Sigmoid colon (tissue), 7 donors: Measurements from ENCODE around the gene ETS2. TPM values are rescaled to one million over a fixed set of nuclear protein-coding genes. Genes with fewer than 3 reads are reported as not detected.

Experiments used
- DNase-seq: peaks from one replicate; pipeline ENCODE4 v3.0.0-alpha.2; 2019
- H3K27ac ChIP-seq, 4 donors: fragments of 200-600 bp; sonication (generic); one replicate each; pipeline ENCODE4 v1.5.1; 2016 to 2019; ENCODE audit warnings: mild to moderate bottlenecking in 1 of 4
- H3K27me3 ChIP-seq, 3 donors: fragments of 200-600 bp; sonication (generic); one replicate each; pipeline ENCODE4 v1.5.1; 2019; ENCODE audit warnings: mild to moderate bottlenecking in 1 of 3
- H3K36me3 ChIP-seq, 4 donors: fragments of 200-600 bp; sonication (generic); one replicate each; pipeline ENCODE4 v1.5.1; 2016 to 2019
- H3K4me1 ChIP-seq, 4 donors: fragments of 200-600 bp; sonication (generic); one replicate each; pipeline ENCODE4 v1.5.1; 2017 to 2019
- H3K4me3 ChIP-seq, 4 donors: fragments of 200-600 bp; sonication (generic); one replicate each; pipeline ENCODE4 v1.5.1; 2017 to 2019; ENCODE audit warnings: mild to moderate bottlenecking in 2 of 4, moderate library complexity in 1 of 4
- H3K9me3 ChIP-seq, 4 donors: fragments of 200-600 bp in 3 of 4; sonication (generic) in 3 of 4; one replicate each; pipeline versions ENCODE4 v1.5.1 to v1.6.1; 2013 to 2019
- EP300 ChIP-seq, 4 donors: sonication (generic); formaldehyde crosslinking; IDR thresholded peaks; one replicate each; pipeline ENCODE4 v1.6.1; 2017; ENCODE audit warnings: antibody characterized with exemption in 4 of 4
- POLR2A ChIP-seq, 2 donors: fragments of 450-650 bp; IDR thresholded peaks; one replicate each; pipeline ENCODE4 v1.6.1; 2016; ENCODE audit warnings: antibody characterized with exemption in 2 of 2, mild to moderate bottlenecking in 2 of 2, moderate library complexity in 2 of 2
- POLR2AphosphoS5 ChIP-seq, 4 donors: sonication (generic); formaldehyde crosslinking; IDR thresholded peaks; one replicate each; pipeline ENCODE4 v1.6.1; 2017; ENCODE audit warnings: antibody characterized with exemption in 4 of 4
- WGBS, 2 donors: extraction: QIAGEN DNeasy Blood & Tissue Kit; methylation state at CpG; one replicate each; pipeline ENCODE4 v1.1.7; 2013; 5-methylcytosine and 5-hydroxymethylcytosine counted together
- intact Hi-C: fragments of 100-400 bp; cut with DNase I; formaldehyde crosslinking; loops from one replicate; pipeline ENCODE4 v1.15.1; 2023
- polyA plus RNA-seq, 3 donors: library from polyadenylated mRNA; stranded (reverse); fragments of 200-250 nt; gene quantifications; one replicate each; pipeline ENCODE4 v1.2.3, GENCODE V29; 2013
- total RNA-seq, 4 donors: library from RNA; depleted of rRNA; stranded (reverse); fragments of >200 nt; gene quantifications; one replicate each; pipeline ENCODE4 v1.1.0, GENCODE V29; 2016
- TF ChIP-seq, protein P1 (sequence below), 4 experiments: fragments of 450-650 bp in 3 of 4; fragments of 200-600 bp in 1 of 4; IDR thresholded peaks; one replicate each; pipeline ENCODE4 v1.5.1; 2016 to 2019; ENCODE audit warnings: antibody characterized with exemption in 4 of 4, mild to moderate bottlenecking in 3 of 4, moderate library complexity in 2 of 4
- donor health status: healthy with polysubstance abuse.
- donor health status: Bipolar disorder and iron deficiency.
- donor health status: healthy.

Gene ETS2
- total RNA-seq (100 to 1,000 TPM in 1 of 4 donors, 10 to 100 TPM in 3; 32.1 to 112 (median 41.7) TPM), polyA plus RNA-seq (100 to 1,000 TPM in 1 of 3 donors, 10 to 100 TPM in 2; 47.4 to 133 (median 83.3) TPM)

GRCh38 chr21:38805328-38806152 is at the start of gene ETS2:
TSS of gene ETS2 (plus strand) at chr21:38805929. CDS start at chr21:38810035, 4,106 bp downstream.
- no peak for TF ChIP-seq EP300 (IDR thresholded peaks at IDR 0.05)
- peak; percentile 53 to 58 for TF ChIP-seq POLR2A (IDR thresholded peaks at IDR 0.05)
- peak; percentile 95 to 99 (median 98) for TF ChIP-seq POLR2AphosphoS5 (IDR thresholded peaks at IDR 0.05)
- TF ChIP-seq, protein P1, sequence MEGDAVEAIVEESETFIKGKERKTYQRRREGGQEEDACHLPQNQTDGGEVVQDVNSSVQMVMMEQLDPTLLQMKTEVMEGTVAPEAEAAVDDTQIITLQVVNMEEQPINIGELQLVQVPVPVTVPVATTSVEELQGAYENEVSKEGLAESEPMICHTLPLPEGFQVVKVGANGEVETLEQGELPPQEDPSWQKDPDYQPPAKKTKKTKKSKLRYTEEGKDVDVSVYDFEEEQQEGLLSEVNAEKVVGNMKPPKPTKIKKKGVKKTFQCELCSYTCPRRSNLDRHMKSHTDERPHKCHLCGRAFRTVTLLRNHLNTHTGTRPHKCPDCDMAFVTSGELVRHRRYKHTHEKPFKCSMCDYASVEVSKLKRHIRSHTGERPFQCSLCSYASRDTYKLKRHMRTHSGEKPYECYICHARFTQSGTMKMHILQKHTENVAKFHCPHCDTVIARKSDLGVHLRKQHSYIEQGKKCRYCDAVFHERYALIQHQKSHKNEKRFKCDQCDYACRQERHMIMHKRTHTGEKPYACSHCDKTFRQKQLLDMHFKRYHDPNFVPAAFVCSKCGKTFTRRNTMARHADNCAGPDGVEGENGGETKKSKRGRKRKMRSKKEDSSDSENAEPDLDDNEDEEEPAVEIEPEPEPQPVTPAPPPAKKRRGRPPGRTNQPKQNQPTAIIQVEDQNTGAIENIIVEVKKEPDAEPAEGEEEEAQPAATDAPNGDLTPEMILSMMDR (IDR thresholded peaks at IDR 0.05) = peak in 1 of 4 experiments; percentile 2
- Histone ChIP-seq H3K4me1 (peaks cover 0 to 39% (median 21%) of the 10 kb centered on the region in 4 donors), H3K36me3 (peaks cover 0 to 12% (median 0%) of the 10 kb centered on the region in 4 donors), H3K27me3 (no peaks in the 10 kb centered on the region), H3K27ac (peak within 1 kb of the TSS; percentile 92 to 98 (median 94)), H3K4me3 (peak within 1 kb of the TSS; percentile 71 to 98 (median 96)), H3K9me3 (no peaks in the 10 kb centered on the region)
- intact Hi-C loops = loop anchor here (1.0 to 5.0 kb wide), 7 partner anchors 45 to 377 kb away; partner anchors contain the start of gene PSMG1
- DNase-seq = peak; percentile 97
- WGBS, 2 donors = 1% methylated on average over 76 of the region's 76 CpGs

GRCh38 chr21:38756746-38757145 is 49.0 kb upstream of the ETS2 start:
- no peaks in the 10 kb centered on the region for H3K36me3 ChIP-seq
- WGBS, 2 donors = 82 to 92% methylated on average over 3 of the region's 3 CpGs
- peaks cover 0 to 85% (median 65%) of the 10 kb centered on the region in 4 donors for H3K4me1 ChIP-seq
- H3K4me3 ChIP-seq = no peak overlapping the region
- H3K27ac ChIP-seq = peak overlapping the region; percentile 64 to 89 (median 76)
- TF ChIP-seq EP300 (IDR thresholded peaks at IDR 0.05) = peak; percentile 20 to 70 (median 27)
- TF ChIP-seq, protein P1 (IDR thresholded peaks at IDR 0.05) = no peak
- peak; percentile 61 to 86 (median 68) for TF ChIP-seq POLR2AphosphoS5 (IDR thresholded peaks at IDR 0.05)
- TF ChIP-seq POLR2A (IDR thresholded peaks at IDR 0.05) = no peak
- no peak for DNase-seq
- H3K27me3 ChIP-seq = no peaks in the 10 kb centered on the region
- intact Hi-C loops = loop anchor here (1.0 to 5.0 kb wide), 3 partner anchors 49 to 156 kb away; partner anchors contain the start of gene ETS2
- no peaks in the 10 kb centered on the region for H3K9me3 ChIP-seq

DNA sequence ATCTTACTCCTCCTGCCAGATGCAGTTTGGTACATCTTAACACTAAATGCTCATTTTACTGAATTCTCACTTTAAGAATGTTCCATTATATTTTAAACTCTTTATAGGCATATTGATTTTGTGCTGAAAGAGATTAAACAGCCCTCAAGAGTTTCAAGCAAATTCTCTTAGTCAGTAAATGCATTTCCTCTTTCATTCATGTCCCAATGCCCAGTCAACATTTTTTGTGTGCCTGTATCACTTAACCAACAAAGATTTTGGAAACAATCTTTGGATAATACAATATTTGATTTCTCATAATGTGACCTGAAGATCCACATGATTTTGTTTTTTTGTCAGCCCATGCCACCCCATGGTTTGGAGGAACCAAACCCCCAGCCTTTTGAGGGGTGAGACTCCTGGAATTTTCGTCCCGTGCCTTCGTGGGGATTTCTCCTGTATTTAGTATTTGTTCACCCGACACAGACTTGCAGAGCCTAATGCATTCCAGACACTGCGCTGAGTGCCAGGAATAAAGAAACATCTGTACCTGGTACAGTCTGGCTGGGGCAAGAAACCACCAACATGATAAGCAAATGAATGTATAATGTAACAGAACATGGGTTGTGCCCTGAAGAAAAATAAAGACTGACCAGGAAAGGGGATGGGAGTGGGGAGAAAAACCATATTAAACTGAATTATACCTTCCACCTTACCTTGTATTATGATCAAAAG is 47.1 kb upstream of the ETS2 start:
- no peaks in the 10 kb centered on the region for H3K36me3 ChIP-seq
- H3K4me3 ChIP-seq = no peak overlapping the region
- no peak for DNase-seq
- no peaks in the 10 kb centered on the region for H3K27me3 ChIP-seq
- H3K4me1 ChIP-seq = peaks cover 0 to 82% (median 62%) of the 10 kb centered on the region in 4 donors
- peak overlapping the region in 3 of 4 donors; percentile 74 to 89 (median 85) for H3K27ac ChIP-seq
- no peaks in the 10 kb centered on the region for H3K9me3 ChIP-seq
- WGBS, 2 donors = 94 to 96% methylated on average over 5 of the region's 5 CpGs
- TF ChIP-seq, protein P1 (IDR thresholded peaks at IDR 0.05) = no peak
- no peak for TF ChIP-seq EP300 (IDR thresholded peaks at IDR 0.05)
- TF ChIP-seq POLR2A (IDR thresholded peaks at IDR 0.05) = no peak
- TF ChIP-seq POLR2AphosphoS5 (IDR thresholded peaks at IDR 0.05) = no peak
- intact Hi-C loops = loop anchor here (5.0 kb wide), 2 partner anchors 139 to 154 kb away; no protein-coding TSS in a partner anchor

DNA sequence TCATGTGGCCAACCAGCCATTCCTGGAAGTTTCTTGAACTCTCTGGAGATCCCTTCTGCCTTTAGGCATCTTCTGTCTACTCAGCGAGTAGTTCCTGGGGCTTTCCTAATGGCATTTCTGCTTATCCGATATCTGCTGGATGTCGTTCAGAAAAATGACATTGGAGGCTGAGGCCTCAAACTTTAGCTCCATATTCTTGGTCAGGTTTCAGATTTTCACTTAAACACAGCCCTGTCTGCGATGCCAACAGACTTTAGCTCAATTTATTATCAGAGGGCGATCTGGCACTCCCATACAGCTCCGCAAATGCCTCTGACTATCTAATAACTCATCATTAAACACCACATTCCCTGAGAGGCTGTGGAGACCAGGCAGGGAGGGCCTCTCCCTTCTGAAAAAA is 46.3 kb upstream of the ETS2 start:
- Histone ChIP-seq H3K4me1 (peaks cover 0 to 74% (median 58%) of the 10 kb centered on the region in 4 donors), H3K9me3 (no peaks in the 10 kb centered on the region), H3K4me3 (no peak overlapping the region), H3K27me3 (no peaks in the 10 kb centered on the region), H3K36me3 (no peaks in the 10 kb centered on the region), H3K27ac (peak overlapping the region; percentile 15 to 89 (median 80))
- no peak for DNase-seq
- 93 to 94% methylated on average over 6 of the region's 6 CpGs for WGBS, 2 donors
- no peak for TF ChIP-seq POLR2AphosphoS5 (IDR thresholded peaks at IDR 0.05)
- no peak for TF ChIP-seq EP300 (IDR thresholded peaks at IDR 0.05)
- TF ChIP-seq, protein P1 (IDR thresholded peaks at IDR 0.05) = no peak
- no peak for TF ChIP-seq POLR2A (IDR thresholded peaks at IDR 0.05)
- intact Hi-C loops = loop anchor here (5.0 kb wide), 2 partner anchors 138 to 153 kb away; no protein-coding TSS in a partner anchor
